Ramos (cell line): ENCODE data around the gene BCL3.

Source experiments
- in situ Hi-C: fragments of 300-500 bp; cut with MboI; formaldehyde crosslinking; loops from one replicate; pipeline ENCODE4 v1.14.3; 2022; ENCODE audit warnings: low sequenced_read_pairs; ENCODE audit not compliant: unreplicated experiment

The BCL3 gene

DNA sequence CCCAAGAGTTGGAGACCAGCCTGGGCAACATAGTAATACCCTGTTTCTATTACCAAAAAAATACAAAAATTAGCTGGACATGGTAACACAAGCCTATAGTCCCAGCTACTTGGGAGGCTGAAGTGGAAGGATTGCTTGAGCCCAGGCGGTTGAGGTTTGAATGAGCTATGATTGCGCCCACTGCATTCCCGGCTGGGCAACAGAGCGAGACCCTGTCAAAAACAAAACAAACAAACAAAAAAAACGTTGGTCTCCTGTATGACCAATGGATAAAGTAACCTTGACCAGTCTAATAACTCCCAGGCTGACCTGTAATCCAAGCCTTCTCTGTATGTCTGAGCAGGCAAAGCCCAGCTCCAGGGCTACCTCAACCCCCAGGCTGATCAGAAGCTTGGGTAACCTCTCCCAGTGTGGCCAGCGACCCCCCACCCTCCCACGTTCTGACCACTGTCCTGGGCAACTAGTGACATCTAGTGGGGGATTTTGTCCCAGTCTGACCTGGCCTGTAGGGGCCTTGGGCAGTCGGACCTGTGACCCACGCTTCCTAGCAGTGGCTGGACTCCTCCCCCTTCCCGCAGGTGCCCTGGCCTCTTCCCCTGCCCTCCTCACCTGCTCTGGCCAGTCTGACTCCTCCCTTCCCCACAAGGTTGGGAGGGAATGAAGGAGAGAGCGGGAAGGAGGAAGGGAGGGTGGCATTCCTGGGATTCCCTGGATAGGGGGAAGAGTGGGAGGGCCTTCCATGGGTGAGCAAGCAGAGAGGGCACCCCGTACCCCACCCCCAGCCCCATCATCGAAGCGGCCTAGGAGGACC, 59.3 kb downstream of the BCL3 start:
- in situ Hi-C loops: no loop called here

GRCh38 chr19:44808463-44809371, 60.2 kb downstream of the BCL3 start, which contains the start of gene BCAM:
Gene BCAM (plus strand): TSS chr19:44809103. CDS start chr19:44809125, 22 bp downstream.
- in situ Hi-C loops: no loop called here
